LNCaP clone FGC (cell line): ENCODE results near the gene MIXL1.

Source experiments
- DNase-seq: peaks from one replicate; pipeline ENCODE4 v3.0.0-alpha.2; 2011; ENCODE audit warnings: low read depth
- H3K4me3 ChIP-seq: 2 replicates; pipeline ENCODE4 v1.5.1; 2011; ENCODE audit warnings: mild to moderate bottlenecking, low read depth, low read length, control low read depth
- TF ChIP-seq, protein P1 (sequence below): IDR thresholded peaks from 2 replicates; pipeline ENCODE4 v1.5.1; 2012; ENCODE audit warnings: mild to moderate bottlenecking; ENCODE audit not compliant: control insufficient read depth, insufficient read depth; ENCODE audit errors: extremely low read depth

Gene MIXL1

DNA sequence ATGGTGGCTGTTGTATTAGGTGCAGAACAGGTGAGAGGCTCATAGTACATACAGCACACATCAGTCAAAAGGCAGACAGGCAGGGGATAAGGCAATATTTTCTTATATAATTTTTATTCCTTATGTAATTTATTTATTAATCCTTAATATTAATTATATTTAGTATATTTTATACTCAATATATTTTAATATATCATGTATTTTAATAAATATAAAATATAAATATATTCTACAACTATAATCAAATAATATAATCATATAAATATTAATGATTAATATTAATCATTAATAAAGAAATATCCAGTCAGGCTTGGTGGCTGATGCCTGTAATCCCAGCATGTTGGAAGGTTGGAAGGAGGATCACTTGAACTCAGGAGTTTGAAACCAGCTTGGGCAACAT is 19.3 kb upstream of the MIXL1 start:
- DNase-seq: no peak
- TF ChIP-seq, protein P1, sequence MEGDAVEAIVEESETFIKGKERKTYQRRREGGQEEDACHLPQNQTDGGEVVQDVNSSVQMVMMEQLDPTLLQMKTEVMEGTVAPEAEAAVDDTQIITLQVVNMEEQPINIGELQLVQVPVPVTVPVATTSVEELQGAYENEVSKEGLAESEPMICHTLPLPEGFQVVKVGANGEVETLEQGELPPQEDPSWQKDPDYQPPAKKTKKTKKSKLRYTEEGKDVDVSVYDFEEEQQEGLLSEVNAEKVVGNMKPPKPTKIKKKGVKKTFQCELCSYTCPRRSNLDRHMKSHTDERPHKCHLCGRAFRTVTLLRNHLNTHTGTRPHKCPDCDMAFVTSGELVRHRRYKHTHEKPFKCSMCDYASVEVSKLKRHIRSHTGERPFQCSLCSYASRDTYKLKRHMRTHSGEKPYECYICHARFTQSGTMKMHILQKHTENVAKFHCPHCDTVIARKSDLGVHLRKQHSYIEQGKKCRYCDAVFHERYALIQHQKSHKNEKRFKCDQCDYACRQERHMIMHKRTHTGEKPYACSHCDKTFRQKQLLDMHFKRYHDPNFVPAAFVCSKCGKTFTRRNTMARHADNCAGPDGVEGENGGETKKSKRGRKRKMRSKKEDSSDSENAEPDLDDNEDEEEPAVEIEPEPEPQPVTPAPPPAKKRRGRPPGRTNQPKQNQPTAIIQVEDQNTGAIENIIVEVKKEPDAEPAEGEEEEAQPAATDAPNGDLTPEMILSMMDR: no peak
- no peak overlapping the region for H3K4me3 ChIP-seq

DNA sequence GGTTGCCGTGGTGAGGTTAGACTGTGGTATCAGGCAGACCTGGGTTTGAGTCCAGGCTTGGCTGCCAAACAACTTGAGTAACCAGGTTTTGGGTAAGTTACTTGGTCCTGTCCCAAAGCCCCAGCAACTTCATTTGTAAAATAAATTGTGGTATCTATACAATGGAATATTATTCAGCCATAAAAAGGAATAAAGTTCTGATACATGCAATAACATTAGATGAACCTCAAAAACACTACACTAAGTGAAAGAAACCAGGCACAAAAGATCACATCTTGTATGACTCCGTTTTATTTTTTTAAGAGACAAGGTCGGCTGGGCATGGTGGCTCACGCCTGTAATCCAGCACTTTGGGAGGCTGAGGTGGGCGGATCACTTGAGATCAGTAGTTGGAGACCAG is 16.4 kb upstream of the MIXL1 start:
- DNase-seq: no peak
- TF ChIP-seq, protein P1: no peak
- H3K4me3 ChIP-seq: no peak overlapping the region

DNA sequence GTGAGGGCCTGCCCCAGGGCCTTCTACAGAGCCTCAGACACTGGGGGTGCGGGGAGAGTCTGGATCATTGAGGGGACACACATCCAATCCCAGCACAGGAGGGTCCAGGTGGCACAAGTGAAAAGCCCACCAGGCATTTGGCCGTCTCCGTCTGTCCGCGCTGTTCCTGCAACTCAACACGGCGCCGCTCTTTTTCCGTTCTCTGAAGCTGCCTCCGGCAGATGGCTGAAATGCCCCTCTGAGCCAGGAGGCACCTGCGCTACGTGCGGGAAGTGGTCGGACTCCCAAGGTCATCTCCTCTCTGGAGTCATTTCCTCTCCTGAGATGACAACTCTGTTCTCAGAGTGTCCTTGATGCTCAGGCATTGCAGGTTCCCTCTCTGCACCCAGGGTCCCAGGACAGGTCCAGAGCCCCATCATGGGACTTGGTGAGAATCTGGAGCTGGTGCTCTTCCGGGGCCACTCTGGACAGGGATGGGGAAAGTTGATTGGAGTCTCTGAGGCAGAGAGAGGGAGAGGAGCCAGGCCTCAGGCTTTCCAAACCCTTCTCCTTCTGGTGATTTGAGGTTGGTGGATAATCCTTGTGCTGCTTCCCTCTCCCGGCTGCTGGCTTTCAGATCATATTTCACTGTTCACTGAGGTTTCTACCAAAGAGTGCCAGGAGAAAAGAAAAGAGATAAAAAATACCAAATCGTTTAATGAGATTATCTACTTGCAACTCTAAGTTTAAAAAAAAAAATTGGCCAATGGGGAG is 14.0 kb upstream of the MIXL1 start:
- DNase-seq: no peak
- TF ChIP-seq, protein P1: no peak
- no peak overlapping the region for H3K4me3 ChIP-seq

DNA sequence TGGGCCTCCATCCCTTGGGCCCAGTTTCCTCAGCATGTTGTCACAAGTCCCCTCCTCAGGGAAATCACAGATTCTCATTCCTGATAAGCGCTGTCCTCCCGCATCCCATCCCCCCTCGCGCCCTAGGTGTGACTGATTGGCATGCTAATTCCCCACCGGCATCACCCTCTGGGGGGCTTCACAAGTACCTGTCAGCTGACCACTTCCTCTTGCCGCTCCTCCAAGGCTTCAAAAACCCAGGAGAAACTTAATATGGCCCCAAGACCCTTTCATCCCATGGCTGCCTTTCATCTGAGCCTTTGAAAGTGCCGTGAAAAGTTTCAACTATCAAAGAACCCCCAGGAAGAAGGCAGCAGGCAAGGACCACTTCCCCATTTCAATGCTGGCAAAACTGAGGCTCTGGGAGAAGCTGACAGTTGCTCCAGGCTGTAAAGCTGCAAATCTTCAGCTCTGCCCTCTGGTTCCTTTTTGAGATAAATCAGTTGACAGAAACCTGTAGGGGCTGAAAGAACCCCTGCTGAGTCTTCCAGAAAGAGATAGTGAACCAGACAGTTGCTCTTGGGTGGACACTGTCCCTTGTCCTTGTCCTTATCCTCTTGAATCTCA is 12.8 kb upstream of the MIXL1 start:
- DNase-seq: no peak
- TF ChIP-seq, protein P1: no peak

DNA sequence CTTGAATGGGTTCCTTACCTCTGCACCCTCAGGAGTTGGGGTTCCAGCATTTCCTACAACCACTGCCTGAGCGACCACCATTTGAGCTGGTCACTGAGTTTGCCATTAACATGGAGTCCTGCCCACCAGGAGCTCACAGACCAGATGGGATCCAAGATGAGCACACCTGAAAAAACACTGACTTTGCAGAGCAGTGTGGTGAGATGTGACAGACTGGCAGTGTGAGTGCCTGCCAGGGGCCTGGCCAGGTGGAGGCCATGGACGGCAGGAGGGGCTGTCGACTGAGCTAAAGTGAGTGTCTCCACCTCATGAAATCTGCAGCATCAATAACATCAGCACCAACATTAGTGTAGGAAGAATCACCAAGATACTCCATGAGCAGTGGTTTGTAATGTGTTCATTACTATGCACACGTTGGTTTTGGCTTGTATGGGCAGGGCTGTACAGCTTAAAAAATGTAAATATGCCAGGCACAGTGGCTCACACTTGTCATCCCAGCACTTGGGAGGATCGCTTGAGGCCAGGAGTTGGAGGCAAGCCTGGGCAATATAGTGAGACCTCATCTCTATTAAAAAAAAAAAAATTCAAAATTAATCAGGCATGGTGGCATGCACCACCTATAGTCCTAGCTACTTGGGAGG is 12.2 kb upstream of the MIXL1 start:
- TF ChIP-seq, protein P1: no peak
- no peak overlapping the region for H3K4me3 ChIP-seq
- DNase-seq: no peak

More for the DNA sequence above, 12.8 kb upstream of the MIXL1 start:
- no peak overlapping the region for H3K4me3 ChIP-seq

DNA sequence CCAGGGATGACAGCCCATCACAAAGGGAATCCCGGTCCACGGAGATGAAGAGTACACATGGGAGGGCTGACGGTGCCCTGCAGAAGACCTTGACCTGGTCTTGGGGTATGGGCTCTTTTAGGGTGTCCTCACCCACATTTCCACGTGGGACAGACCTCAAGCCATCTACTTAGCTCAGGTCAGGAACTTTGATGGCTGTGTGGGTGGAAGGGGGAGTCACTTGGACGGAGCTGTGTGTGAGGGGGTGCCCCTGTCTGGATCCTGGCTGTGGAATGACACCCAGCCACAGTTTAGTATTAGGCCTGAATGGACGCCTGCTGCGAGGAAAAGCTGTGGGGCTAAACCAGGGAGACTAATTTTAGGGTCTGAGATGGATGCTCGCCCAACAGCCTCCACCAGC is 10.9 kb upstream of the MIXL1 start:
- TF ChIP-seq, protein P1: no peak
- DNase-seq: no peak

More for the DNA sequence above, 10.9 kb upstream of the MIXL1 start:
- no peak overlapping the region for H3K4me3 ChIP-seq
